Retina (tissue), 1 donor: ENCODE results near the gene EFNA2.
A peak's percentile ranks its signal among the peaks of the same experiment; 100 is the strongest.

Source experiments
- DNase-seq: peaks from one replicate; pipeline ENCODE4 v3.0.0-alpha.2; 2016

The EFNA2 gene

GRCh38 chr19:1249298-1249989 lies 36.2 kb upstream of the EFNA2 start:
- peak; percentile 94 for DNase-seq

GRCh38 chr19:1249990-1250436 lies 35.7 kb upstream of the EFNA2 start:
- no peak for DNase-seq

GRCh38 chr19:1250437-1251260 lies 35.0 kb upstream of the EFNA2 start:
- peak; percentile 76 for DNase-seq

- peak; percentile 61 for DNase-seq
Measured at GRCh38 chr19:1251330-1252220, 34.1 kb upstream of the EFNA2 start.

- DNase-seq = peak; percentile 56
Measured at GRCh38 chr19:1252221-1252820, 33.4 kb upstream of the EFNA2 start.

GRCh38 chr19:1252821-1253513 lies 32.7 kb upstream of the EFNA2 start:
- DNase-seq = no peak

GRCh38 chr19:1253514-1254080 lies 32.1 kb upstream of the EFNA2 start:
- no peak for DNase-seq

- no peak for DNase-seq
Measured at GRCh38 chr19:1254081-1254527, 31.6 kb upstream of the EFNA2 start.

- no peak for DNase-seq
Measured at GRCh38 chr19:1254530-1255185, 31.0 kb upstream of the EFNA2 start.

- DNase-seq = no peak
Measured at GRCh38 chr19:1255186-1256161, 30.2 kb upstream of the EFNA2 start.

GRCh38 chr19:1256646-1257474 lies 28.8 kb upstream of the EFNA2 start:
- no peak for DNase-seq

- DNase-seq = no peak
Measured at GRCh38 chr19:1257475-1258162, 28.1 kb upstream of the EFNA2 start.

- DNase-seq = no peak
Measured at GRCh38 chr19:1258163-1258492, 27.5 kb upstream of the EFNA2 start.

- DNase-seq = no peak
Measured at GRCh38 chr19:1258707-1259205, 26.9 kb upstream of the EFNA2 start.

- DNase-seq = peak; percentile 70
Measured at GRCh38 chr19:1259206-1259875, 26.3 kb upstream of the EFNA2 start.

- DNase-seq = peak; percentile 51
Measured at GRCh38 chr19:1259876-1260748, 25.6 kb upstream of the EFNA2 start.
